ENCODE measurements around the gene CBX8.

The CBX8 gene

DNA sequence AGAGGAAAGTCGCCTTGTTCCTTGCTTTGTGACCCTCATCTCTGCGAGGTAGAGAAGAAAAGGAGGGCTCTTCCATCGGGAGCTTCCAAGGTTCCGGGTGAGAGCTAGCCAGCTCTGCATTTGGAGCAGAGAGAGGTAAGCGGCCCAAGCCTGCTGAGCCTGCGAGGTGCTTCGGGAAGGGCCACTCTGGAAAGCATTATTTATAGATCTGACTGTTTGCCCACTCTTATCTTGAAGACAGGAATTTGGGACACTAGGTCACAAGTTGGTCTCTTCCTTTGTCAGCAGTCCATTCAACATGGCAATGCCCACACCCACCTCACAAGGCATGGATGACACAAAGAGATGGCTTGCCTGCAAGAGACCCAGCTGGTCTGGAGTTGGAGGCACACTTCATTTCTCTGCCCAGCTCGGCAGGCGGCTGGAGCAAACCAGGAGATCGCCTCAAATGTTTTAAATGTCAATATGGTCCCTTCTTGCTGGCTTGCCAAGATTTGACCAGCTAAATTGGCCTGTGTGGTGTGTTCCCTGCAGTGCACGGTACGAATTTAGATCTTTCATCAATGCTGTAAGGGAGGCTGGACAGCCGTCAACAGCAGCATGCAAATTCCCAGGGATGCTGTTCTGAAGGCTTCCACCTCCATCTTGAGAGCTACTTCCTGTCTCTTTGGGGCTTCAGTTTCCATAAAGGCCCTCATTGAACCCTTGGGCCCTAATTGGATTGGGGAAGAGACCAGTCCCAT is 22.8 kb upstream of the CBX8 start:
- no peak for TF ChIP-seq POLR2A (IDR thresholded peaks at IDR 0.05; ENCODE audit: low read length)
- TF ChIP-seq GATA1 (IDR thresholded peaks at IDR 0.05; ENCODE audit: low read depth, low read length), result no peak
- no peak for DNase-seq

DNA sequence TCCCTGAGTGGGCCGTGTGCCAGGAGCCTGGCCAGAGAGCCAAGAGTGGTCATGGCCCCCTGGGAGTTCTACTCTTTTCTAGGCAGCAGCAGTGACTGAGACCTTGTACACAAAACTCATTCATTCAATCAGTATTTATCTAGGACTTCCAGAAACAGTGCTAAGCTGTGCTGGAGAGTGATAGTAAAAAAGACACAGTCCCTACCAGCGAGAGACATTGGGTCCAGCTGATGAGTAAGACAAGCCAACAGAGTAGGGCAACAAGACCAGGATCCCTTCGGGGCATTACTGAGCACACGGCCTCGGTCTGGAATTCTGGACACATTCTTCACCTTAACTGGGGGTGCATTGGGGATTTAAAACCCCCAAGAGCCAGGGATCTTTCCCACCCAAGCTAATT is 22.2 kb upstream of the CBX8 start:
- DNase-seq, result peak in 1 of 2 experiments; percentile 58
- TF ChIP-seq GATA1 (IDR thresholded peaks at IDR 0.05; ENCODE audit: low read depth, low read length), result no peak
- no peak for TF ChIP-seq POLR2A (IDR thresholded peaks at IDR 0.05; ENCODE audit: low read length)

DNA sequence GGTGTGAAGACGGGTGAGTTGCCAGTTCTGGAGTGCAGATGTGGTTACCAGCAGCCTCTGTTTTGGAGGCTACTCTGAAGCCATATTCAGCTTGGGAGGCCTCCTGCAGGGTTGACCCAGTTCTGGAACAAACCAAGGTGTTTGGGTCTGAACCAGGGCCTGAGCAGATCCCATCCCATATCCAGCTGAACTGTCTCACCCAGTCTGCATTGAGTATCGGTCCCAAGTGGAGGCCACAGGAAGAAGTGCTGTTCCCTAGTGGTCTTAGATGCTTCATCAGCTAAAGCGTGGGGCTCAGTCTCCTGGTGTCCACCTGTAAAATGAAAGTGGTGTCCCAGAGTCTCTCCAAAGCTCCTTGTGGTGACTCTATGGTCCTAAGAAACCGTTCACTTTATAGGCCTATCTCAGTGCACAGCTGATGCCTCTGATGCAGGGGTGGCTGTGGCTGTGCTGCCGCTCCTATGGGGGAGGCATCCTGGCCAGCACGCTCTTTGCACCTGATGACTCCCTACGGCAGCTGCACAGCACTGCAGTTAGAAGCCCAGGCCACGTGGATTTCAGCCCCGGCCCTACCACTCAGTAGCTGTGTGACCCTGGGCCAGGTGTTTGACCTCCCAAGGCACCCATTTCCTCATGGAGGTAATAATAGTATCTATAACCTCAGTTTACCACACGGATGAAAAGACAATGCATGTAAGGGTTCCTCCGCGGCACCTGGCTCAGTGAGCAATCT is 21.3 kb upstream of the CBX8 start:
- no peak for TF ChIP-seq POLR2A (IDR thresholded peaks at IDR 0.05; ENCODE audit: low read length)
- TF ChIP-seq GATA1 (IDR thresholded peaks at IDR 0.05; ENCODE audit: low read depth, low read length), result no peak
- DNase-seq, result no peak

DNA sequence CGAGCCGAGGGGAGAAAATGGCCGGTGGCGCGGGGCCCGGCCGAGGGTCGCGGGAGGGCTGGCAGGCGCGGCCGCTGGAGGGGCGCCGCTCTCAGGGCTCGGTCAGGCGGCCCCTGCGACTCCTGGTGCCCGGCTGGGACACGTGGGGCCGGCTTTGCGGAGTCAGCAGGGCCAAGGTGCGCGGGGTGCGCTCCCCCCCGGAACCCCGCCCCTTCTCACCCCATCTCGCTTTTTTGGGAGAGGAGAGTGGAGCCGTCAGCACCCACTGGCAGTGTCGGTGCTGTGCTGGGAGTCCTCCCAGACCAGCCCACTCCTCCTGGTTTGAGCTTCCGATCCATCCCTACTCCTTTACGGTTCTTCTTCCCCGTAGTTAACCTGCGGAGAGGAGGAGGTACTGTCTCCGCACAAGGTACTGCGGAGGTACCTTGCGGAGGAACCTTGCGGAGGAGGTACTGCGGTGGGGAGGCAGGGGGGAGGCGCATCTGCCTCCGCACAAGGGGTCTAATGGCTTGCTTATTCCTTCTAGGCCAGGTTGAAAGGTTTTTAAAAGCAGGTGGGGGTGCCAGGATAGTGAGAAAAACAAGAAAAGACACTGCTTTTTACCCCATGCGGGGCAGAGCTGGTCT is 19.1 kb upstream of the CBX8 start:
- DNase-seq, result no peak
- TF ChIP-seq GATA1 (IDR thresholded peaks at IDR 0.05; ENCODE audit: low read depth, low read length) (no peak), POLR2A (IDR thresholded peaks at IDR 0.05; ENCODE audit: low read length) (no peak)

DNA sequence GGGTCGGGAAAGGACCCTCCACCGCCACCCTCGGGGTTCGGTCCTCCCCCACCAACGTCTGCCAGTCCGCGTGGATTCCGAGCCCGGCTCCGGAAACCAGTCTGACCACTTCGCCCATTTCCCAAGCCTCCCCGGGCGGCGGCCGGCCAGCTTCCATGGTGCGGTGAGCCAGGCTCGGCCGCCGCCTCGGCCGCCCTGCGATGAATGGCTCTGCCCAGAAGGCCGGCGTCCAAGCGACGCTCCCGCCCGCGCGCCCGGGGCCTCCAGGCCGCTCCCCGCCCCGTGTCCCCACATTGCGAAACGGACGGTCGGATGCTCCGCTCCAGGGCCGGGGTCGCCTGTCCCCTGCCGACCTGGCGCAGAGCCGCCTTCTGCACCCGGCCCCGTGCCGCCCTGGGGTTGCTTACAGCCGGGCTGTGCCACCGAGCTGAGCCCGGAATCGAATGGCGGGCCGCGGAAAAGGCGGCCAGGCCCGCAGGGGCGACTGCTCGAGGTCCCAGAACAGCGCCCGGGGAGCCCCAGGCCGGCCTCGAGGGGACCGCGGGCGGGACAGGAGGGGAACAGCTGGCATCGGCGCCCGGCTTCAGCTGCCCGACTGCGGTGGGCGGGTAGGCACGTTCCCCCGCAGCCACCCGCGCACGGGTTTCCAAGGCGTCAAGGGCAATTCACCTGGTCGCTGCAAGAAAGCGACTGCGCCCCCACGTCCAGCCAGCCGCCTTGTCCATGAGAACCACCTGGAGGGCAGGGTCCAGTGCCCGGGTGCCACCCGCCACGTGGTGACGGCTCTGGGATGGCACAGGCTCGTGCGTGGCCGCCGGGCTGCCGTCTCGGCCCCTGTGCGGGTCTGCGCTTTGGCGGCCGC is 18.3 kb upstream of the CBX8 start:
- no peak for DNase-seq
- TF ChIP-seq POLR2A (IDR thresholded peaks at IDR 0.05; ENCODE audit: low read length) (no peak), GATA1 (IDR thresholded peaks at IDR 0.05; ENCODE audit: low read depth, low read length) (no peak)

DNA sequence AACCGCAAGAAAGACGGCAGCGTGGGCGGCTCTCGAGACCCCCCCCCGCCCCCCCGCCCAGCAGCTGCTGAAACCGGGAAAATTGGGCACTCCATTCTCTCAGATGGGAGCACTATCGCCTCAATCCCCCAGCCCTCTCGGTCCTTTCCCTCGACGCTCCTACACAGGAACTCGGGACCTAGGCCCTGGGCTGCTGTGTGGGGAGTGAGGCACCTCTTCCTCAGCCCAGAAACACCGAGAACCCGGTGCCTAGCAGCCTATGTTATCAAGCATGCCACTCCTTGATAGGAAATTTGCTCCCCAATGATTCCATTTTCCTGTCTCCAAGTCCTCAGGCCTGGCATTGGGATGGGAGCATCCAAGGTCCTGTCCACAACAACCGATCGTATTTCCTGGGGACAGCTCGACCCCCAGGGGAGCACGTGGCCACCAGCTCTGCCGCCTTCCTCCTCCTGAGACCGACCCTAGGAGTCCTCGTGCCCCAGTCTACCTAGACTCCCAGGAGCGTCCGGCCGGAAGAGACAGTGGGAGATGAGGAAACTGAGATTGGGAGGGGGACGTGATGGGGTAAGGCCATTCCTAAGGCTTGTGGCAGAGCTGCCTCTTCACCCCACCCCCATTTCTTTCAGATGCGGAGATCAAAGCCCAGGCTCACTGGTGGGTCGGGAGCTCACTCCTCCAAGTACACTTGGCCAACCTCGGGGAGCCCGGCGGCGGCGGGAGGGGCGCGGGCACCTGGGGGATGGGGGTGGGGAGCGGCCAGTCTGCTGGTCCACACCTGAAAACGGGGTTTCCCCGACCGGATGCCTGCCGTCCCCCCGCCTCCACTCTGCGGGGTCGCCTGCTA is 17.5 kb upstream of the CBX8 start:
- DNase-seq, result no peak
- TF ChIP-seq GATA1 (IDR thresholded peaks at IDR 0.05; ENCODE audit: low read depth, low read length) (no peak), POLR2A (IDR thresholded peaks at IDR 0.05; ENCODE audit: low read length) (no peak)

DNA sequence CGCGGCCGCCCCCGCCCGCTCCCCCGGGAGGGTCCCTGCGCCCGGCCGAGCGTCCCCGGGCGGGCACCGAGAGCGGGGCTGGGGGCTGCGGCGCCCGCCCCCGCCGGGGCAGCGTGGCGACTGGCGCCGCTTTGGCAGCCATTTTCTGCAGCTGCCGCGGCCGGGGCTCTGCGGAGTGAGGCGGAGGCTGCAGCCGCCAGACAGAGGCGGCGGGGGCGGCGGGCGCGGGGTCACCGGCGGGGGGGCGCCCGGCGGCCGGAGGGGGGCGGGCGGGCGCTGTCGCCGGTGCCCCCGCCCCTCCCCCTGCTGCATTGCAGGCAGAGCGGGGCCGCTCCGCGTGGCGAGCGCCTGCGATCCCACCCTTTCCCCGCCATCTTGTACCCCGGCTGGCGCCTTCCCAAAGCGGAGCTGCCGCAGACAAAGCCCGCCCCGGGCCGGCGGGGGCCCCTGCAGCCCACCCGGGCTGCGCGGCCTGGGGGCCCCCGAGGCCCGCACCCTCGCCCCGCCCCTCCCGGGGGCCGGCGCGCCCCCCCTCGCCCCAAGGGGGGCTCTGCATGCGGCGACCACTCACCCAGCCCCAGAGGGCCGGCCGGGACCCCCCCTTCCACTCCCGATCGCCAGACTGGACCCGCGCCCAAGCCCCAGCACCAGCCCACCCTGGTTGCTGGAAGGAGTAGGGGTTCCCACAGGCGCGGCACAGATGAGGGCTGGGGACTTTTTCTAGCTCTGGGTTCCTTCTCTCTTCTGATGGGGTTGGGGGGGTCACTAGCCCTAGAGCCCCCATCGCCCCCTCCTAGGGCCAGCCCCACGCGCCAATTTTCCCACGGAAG is 16.6 kb upstream of the CBX8 start:
- TF ChIP-seq POLR2A (IDR thresholded peaks at IDR 0.05; ENCODE audit: low read length), result no peak
- TF ChIP-seq GATA1 (IDR thresholded peaks at IDR 0.05; ENCODE audit: low read depth, low read length), result no peak
- peak in 1 of 2 experiments; percentile 34 for DNase-seq

DNA sequence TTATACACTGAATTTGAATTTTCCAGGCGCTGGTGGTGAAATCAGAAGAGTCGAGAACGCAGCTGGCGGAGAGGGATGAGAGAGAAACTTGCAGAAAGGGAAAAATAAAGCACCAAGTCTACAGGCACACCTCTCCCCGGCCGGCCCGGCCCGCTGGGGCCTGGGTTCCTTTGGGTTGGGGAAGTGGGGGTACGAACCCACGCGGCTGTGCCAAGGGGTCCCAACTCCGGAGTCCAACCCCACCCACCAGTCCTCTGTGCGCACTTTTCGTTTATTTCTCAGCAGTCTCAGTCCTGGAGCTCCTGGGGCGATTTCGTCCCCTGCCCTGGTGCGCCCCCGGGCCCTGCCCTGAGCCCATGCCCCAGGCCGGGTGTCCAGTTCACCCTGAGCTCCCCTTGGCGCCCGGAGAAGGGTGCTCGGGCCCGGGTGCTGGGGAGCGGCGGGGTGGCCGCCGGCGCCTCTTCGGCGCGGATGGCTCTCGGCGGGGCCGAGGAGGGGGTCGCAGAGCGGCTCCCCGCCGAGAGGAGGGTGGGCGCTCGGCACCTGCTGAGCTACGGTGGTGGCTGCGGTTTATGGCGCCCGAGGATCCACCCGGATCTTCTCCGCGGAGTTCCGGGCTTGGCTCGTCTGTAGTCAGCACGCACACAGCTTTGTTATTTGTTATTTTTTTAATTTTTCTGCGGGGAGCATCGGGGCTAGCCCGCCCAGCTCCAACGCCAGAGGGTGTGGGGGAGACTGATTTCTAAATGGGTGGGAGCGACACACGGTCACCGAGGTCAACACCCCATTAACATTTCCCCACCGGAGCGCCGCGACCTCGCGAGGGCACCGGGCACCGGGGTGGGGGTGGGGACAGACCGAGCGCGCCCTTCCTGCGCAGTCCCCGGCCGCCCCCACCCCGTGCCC is 15.7 kb upstream of the CBX8 start:
- DNase-seq, result no peak
- TF ChIP-seq POLR2A (IDR thresholded peaks at IDR 0.05; ENCODE audit: low read length) (no peak), GATA1 (IDR thresholded peaks at IDR 0.05; ENCODE audit: low read depth, low read length) (no peak)

DNA sequence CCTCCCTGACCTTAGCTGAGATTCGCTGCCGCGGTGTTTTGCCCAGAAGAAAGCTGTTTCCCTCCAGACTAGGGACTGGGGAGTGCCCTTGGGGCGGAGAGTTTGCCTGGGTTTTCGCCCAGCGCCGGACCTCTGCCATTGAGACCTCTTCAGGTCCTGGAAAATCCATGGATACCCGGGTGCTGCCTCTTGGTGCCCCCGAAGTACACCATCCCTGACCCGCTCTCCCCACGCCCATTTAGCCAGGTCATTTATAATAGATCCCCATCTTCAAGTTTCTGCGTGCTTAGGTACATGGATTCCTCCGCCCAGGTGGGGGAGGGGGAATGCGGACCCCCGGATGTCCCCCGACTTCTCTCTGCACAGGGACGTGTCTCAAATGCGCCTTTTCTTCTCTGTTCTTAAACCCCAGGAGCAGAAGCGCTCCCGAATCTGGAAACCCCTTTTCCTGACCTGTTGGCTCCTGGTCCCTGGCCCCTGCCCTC is 15.0 kb upstream of the CBX8 start:
- no peak for DNase-seq
- TF ChIP-seq POLR2A (IDR thresholded peaks at IDR 0.05; ENCODE audit: low read length) (no peak), GATA1 (IDR thresholded peaks at IDR 0.05; ENCODE audit: low read depth, low read length) (no peak)

DNA sequence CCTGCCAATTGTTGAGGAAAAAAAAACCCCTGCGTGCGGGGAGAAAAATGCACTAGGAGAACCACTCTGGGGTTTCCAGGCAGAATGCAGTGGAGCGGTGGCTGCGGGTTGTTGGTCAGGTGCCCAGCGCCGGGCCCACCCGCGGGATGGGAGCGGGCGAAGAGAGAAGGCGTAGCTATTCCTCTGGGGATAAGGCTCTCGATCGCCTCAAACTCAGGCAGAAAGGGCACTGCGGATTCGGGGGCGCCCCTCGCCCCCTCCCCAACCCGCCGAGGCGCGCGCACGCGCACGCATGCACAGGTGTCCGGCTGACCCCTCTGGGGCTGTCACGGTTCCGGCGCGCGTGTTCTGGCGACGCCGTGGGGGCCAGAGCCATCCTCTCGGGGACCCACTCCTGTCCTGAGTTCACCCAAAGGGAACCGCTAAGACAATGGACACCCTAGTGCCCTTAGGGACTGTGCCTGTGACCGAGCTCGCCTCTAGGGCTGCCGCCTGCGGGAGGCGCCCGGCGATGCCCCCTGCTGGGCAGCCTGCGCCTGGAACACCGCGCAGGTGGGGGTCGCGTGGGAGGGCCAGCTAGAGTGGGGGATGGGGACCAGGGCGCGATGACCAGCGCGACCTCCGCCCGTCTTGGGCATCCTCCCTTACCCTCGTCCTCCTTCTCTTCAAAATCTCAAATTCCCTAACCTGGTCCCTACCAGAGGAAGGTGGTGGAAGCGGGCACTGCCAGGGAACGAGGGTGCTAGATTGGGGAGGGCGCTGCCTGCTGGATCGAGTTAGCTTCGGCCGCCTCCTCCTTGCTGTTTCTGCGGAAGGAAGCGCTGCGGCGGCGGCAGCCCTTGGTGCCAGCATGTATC is 14.4 kb upstream of the CBX8 start:
- DNase-seq, result peak; percentile 61 to 63
- TF ChIP-seq POLR2A (IDR thresholded peaks at IDR 0.05; ENCODE audit: low read length) (no peak), GATA1 (IDR thresholded peaks at IDR 0.05; ENCODE audit: low read depth, low read length) (no peak)

Measured in erythroblast (primary cell).